Left ventricle myocardium superior (tissue), 1 donor: ENCODE data around the gene B3GNT4. TPM values are rescaled to one million over a fixed set of nuclear protein-coding genes. Genes with fewer than 3 reads are reported as not detected.
"Not testable (repeated sequence)": the region's sequence is repeated elsewhere in the genome, so short reads cannot be mapped to it uniquely, and the experiment has no call there.

Experiments
- ATAC-seq: fragments of 200-7000 bp; cut with Tn5 transposase; one replicate; pipeline ENCODE4 v1.9.1; 2020; ENCODE audit warnings: mild to moderate bottlenecking, moderate library complexity
- DNase-seq: peaks from one replicate; pipeline ENCODE4 v3.0.0-alpha.2; 2020
- intact Hi-C: fragments of 100-400 bp; cut with micrococcal nuclease; formaldehyde crosslinking; loops from one replicate; pipeline ENCODE4 v1.11.0; 2022
- long read RNA-seq: library from polyadenylated mRNA; unstranded; transcript quantifications from one replicate; pipeline ENCODE4 v2.0.0, GENCODE V29; 2021
- total RNA-seq: library from RNA; stranded (reverse); fragmentation: NEBNext Ultra II Directional; extraction: Animal tissue kit (Norgen Biotek cat#: 25700); gene quantifications from one replicate; pipeline ENCODE4 v1.2.1, GENCODE V29; 2021
- donor health status: DM: no; HTN: yes; CAD: no; lungs with severe emphysema.

Gene B3GNT4
- not detected for total RNA-seq
- long read RNA-seq, partial matches to known transcripts, result 0 of 1 reads
- long read RNA-seq, other reads (novel, unspliced or antisense), result 0 of 1 reads

GRCh38 chr12:122203301-122204166, at the start of gene B3GNT4:
Gene B3GNT4, plus strand, starts transcription at chr12:122203709. Its CDS starts 910 bp downstream, at chr12:122204619.
- ATAC-seq (peak; percentile 78), DNase-seq (peak; percentile 74)
- intact Hi-C loops, result no loop called here

GRCh38 chr12:122155705-122156104, 47.8 kb upstream of the B3GNT4 start:
- ATAC-seq (no peak), DNase-seq (no peak)
- intact Hi-C loops, result no loop called here

GRCh38 chr12:122158700-122159285, 44.7 kb upstream of the B3GNT4 start:
- DNase-seq (no peak), ATAC-seq (no peak)
- intact Hi-C loops, result no loop called here

- ATAC-seq, result no peak
These were observed 43.6 kb upstream of the B3GNT4 start for GRCh38 chr12:122159882-122160281.

GRCh38 chr12:122160761-122161160, 42.7 kb upstream of the B3GNT4 start:
- intact Hi-C loops, result no loop called here
- DNase-seq (no peak), ATAC-seq (no peak)

More at GRCh38 chr12:122159882-122160281, 43.6 kb upstream of the B3GNT4 start:
- intact Hi-C loops, result no loop called here
- no peak for DNase-seq

GRCh38 chr12:122161682-122162081, 41.8 kb upstream of the B3GNT4 start:
- DNase-seq (no peak), ATAC-seq (no peak)
- intact Hi-C loops, result no loop called here

GRCh38 chr12:122162976-122163375, 40.5 kb upstream of the B3GNT4 start:
- DNase-seq, result no peak
- no peak for ATAC-seq
- intact Hi-C loops, result no loop called here

- DNase-seq (no peak), ATAC-seq (no peak)
- intact Hi-C loops, result no loop called here
These were observed 36.8 kb upstream of the B3GNT4 start for GRCh38 chr12:122166422-122167349.

- ATAC-seq (no peak), DNase-seq (no peak)
- intact Hi-C loops, result no loop called here
These were observed 36.1 kb upstream of the B3GNT4 start for GRCh38 chr12:122167356-122167925.

- DNase-seq (no peak), ATAC-seq (no peak)
- intact Hi-C loops, result no loop called here
These were observed 35.0 kb upstream of the B3GNT4 start for GRCh38 chr12:122168492-122168891.

- DNase-seq (no peak), ATAC-seq (no peak)
- intact Hi-C loops, result no loop called here
These were observed 32.1 kb upstream of the B3GNT4 start for GRCh38 chr12:122171399-122171798.

GRCh38 chr12:122172262-122172939, 31.1 kb upstream of the B3GNT4 start:
- no peak for ATAC-seq
- no peak for DNase-seq
- intact Hi-C loops, result no loop called here

GRCh38 chr12:122174155-122174845, 29.2 kb upstream of the B3GNT4 start, which contains the start of gene IL31:
Gene IL31, minus strand, starts transcription at chr12:122174221. Its CDS starts 49 bp downstream, at chr12:122174172.
- DNase-seq (no peak), ATAC-seq (no peak)
- intact Hi-C loops, result no loop called here

GRCh38 chr12:122176473-122176872, 27.0 kb upstream of the B3GNT4 start:
- ATAC-seq, intact Hi-C loops: not testable (repeated sequence)

GRCh38 chr12:122182887-122183587, 20.5 kb upstream of the B3GNT4 start, which contains the start of gene LRRC43:
Gene LRRC43, plus strand, starts transcription at chr12:122183123. Its CDS starts 22 bp downstream, at chr12:122183145.
- ATAC-seq, result peak; percentile 83
- DNase-seq, result peak; percentile 63
- intact Hi-C loops, result no loop called here

More at GRCh38 chr12:122176473-122176872, 27.0 kb upstream of the B3GNT4 start:
- not testable (repeated sequence) for DNase-seq

- ATAC-seq, result peak; percentile 15
- intact Hi-C loops, result no loop called here
These were observed 19.9 kb upstream of the B3GNT4 start for GRCh38 chr12:122183588-122183940.

GRCh38 chr12:122184517-122184916, 19.0 kb upstream of the B3GNT4 start:
- intact Hi-C loops, result no loop called here
- DNase-seq (no peak), ATAC-seq (no peak)

More at GRCh38 chr12:122183588-122183940, 19.9 kb upstream of the B3GNT4 start:
- DNase-seq, result no peak
